Measurements from ENCODE around the gene EDRF1. TPM values are rescaled to one million over a fixed set of nuclear protein-coding genes. Genes with fewer than 3 reads are reported as not detected.

EDRF1 gene
- total RNA-seq, 1 donor from 2014 or later = 23.2 TPM

DNA sequence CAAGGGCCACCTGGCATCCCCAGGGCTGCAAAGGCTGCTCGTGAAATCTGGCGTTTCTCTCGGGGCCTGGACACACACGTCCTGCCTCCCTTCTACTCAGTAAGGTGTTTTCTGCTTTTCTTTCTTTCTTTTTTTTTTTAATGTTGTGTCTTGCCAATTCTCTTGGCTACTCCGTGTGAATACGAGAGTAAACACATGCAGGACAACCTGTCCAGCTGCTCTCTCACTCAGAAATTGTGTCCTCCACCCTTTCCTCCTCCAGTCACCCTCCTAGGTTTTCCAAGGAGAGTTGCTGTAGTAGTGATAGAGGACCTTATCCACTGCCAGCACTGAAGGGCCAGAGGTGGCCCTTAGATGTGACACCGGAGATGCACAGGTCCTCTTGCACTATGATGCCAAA is 35.7 kb upstream of the EDRF1 start:
- Mint-ChIP-seq H3K4me1 (ENCODE audit: unreplicated experiment) (no peaks in the 10 kb centered on the region), H3K4me3 (ENCODE audit: unreplicated experiment) (no peak overlapping the region), H3K36me3 (ENCODE audit: unreplicated experiment) (no peaks in the 10 kb centered on the region), H3K27me3 (ENCODE audit: unreplicated experiment) (peaks cover 22% of the 10 kb centered on the region), H3K27ac (ENCODE audit: unreplicated experiment) (no peak overlapping the region), H3K9me3 (ENCODE audit: unreplicated experiment) (no peaks in the 10 kb centered on the region)
- no peak for DNase-seq (ENCODE audit: extremely low spot score, unreplicated experiment)
- TF ChIP-seq, protein P1, sequence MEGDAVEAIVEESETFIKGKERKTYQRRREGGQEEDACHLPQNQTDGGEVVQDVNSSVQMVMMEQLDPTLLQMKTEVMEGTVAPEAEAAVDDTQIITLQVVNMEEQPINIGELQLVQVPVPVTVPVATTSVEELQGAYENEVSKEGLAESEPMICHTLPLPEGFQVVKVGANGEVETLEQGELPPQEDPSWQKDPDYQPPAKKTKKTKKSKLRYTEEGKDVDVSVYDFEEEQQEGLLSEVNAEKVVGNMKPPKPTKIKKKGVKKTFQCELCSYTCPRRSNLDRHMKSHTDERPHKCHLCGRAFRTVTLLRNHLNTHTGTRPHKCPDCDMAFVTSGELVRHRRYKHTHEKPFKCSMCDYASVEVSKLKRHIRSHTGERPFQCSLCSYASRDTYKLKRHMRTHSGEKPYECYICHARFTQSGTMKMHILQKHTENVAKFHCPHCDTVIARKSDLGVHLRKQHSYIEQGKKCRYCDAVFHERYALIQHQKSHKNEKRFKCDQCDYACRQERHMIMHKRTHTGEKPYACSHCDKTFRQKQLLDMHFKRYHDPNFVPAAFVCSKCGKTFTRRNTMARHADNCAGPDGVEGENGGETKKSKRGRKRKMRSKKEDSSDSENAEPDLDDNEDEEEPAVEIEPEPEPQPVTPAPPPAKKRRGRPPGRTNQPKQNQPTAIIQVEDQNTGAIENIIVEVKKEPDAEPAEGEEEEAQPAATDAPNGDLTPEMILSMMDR (IDR thresholded peaks at IDR 0.05) = no peak

DNA sequence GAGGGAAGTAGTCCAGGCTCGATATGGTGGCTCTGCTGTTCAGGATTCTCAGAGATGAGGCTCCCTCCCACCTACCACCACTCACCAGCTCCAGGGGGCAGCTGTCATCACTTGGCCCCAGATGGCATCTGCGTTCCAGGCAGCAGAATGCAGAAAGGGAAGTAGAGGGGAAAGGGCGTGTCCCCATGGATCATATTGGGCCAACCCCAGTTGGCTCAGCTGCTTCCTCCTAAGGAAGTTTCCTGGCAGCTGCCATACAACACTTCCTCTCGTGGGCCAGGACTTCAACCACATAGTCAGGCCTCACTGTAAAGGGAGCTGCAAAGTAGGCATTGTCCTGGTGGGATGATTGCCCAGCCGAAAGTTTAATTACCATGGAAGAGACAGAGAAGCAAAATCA is 34.9 kb upstream of the EDRF1 start:
- no peak for DNase-seq (ENCODE audit: extremely low spot score, unreplicated experiment)
- no peaks in the 10 kb centered on the region for H3K9me3 Mint-ChIP-seq (ENCODE audit: unreplicated experiment)
- no peak overlapping the region for H3K27ac Mint-ChIP-seq (ENCODE audit: unreplicated experiment)
- H3K27me3 Mint-ChIP-seq (ENCODE audit: unreplicated experiment) = peaks cover 30% of the 10 kb centered on the region
- TF ChIP-seq, protein P1 (IDR thresholded peaks at IDR 0.05) = no peak
- no peaks in the 10 kb centered on the region for H3K36me3 Mint-ChIP-seq (ENCODE audit: unreplicated experiment)
- no peak overlapping the region for H3K4me3 Mint-ChIP-seq (ENCODE audit: unreplicated experiment)
- no peaks in the 10 kb centered on the region for H3K4me1 Mint-ChIP-seq (ENCODE audit: unreplicated experiment)

DNA sequence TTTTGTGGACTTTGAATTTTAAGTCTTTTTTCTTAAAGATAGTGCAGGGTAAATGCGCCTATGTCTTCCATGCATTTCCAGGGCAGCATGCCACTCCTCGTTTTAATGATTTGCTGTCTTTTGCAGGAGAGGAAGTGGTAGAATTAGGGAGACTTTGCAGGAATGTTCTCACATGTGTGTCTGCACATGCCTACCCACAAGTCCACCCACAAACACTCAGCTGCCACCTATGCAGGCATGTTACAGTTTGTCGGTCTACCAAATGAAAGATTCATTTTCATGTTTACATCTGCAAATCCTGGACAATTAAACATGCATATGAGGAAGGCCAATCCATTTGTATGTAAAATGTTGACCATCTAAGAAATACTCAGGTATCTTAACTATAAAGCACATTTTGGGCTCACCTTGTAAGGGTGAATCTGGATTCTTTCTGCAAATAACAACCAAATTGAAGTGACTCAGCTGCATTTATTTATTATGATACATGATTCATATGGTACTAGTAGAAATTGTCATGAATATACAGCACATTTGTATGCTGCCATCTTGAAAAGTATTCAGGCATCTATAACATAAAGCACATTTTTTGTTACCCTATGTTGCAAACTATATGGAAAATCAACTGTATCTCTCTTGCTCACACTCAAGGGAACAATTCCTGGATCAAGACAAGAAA is 31.9 kb upstream of the EDRF1 start:
- peaks cover 35% of the 10 kb centered on the region for H3K27me3 Mint-ChIP-seq (ENCODE audit: unreplicated experiment)
- no peaks in the 10 kb centered on the region for H3K4me1 Mint-ChIP-seq (ENCODE audit: unreplicated experiment)
- H3K9me3 Mint-ChIP-seq (ENCODE audit: unreplicated experiment) = no peaks in the 10 kb centered on the region
- H3K4me3 Mint-ChIP-seq (ENCODE audit: unreplicated experiment) = no peak overlapping the region
- no peaks in the 10 kb centered on the region for H3K36me3 Mint-ChIP-seq (ENCODE audit: unreplicated experiment)
- DNase-seq (ENCODE audit: extremely low spot score, unreplicated experiment) = no peak
- no peak overlapping the region for H3K27ac Mint-ChIP-seq (ENCODE audit: unreplicated experiment)
- TF ChIP-seq, protein P1 (IDR thresholded peaks at IDR 0.05) = no peak

DNA sequence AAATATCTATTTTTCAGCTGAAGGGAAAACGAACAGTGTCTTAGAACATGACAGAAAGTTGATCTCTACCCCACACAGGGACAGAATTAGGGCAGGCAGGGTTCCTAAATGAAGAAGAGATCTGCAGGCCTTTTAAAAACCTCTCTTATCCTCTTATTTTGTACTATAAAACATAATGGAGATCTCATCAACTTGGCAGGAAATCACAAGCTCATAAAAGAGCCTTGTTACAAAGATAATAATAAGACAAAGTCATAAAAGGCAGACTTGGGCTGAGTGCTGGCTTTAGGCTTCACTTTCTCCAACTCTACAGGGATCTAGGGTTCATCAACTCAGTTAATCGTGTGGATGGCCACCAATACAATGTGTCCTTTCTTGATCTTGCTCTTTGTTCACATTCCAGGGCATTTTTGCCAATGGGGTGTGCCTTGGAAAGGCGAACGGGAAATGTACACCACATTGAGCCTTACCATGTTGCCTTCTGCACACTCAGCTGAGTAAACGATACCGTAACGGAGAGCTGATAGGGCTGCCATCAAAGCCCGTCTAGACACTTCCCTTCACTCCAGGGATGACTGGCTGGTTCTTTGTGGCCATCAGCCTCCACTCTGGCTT is 29.4 kb upstream of the EDRF1 start:
- Mint-ChIP-seq H3K4me1 (ENCODE audit: unreplicated experiment) (no peaks in the 10 kb centered on the region), H3K27me3 (ENCODE audit: unreplicated experiment) (peaks cover 31% of the 10 kb centered on the region), H3K9me3 (ENCODE audit: unreplicated experiment) (no peaks in the 10 kb centered on the region), H3K4me3 (ENCODE audit: unreplicated experiment) (no peak overlapping the region), H3K27ac (ENCODE audit: unreplicated experiment) (no peak overlapping the region), H3K36me3 (ENCODE audit: unreplicated experiment) (no peaks in the 10 kb centered on the region)
- no peak for DNase-seq (ENCODE audit: extremely low spot score, unreplicated experiment)
- TF ChIP-seq, protein P1 (IDR thresholded peaks at IDR 0.05) = no peak

DNA sequence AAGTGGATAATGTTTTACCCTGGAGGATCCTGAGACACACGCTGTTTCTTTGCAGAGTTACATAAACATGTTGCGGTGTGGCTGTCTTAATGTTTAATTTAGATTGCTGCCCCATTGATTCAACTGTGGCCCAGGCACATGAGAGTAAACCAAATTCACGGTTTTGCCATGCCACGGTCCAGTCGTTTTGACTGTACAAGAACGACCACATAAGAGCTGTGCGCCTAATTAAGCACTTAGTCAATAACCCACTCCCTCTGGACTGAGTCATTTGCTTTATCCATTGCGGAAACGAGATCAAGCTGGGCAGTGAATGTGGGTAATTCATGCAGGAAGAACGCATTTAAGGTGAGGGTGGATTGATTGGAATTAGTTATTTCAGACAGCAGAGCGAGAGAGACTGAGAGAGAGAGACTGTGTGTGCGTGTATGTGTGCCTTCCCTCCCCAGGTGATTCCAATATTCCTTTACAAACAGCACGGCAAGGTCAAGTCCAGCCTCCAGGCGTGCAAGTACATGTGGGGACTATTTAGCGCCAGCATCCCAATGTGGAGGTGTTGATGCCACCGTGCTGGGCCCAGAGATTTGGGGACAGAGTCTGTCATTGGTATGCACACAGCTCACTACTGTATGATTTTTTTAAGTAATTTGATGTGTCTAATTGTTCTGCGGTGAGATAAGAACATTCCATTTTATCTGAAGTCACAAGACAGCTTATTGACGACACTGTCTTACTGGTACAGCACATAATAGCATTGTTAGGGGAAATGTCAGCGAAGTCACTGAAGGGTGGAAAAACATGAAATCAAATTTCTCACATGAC is 28.1 kb upstream of the EDRF1 start:
- no peaks in the 10 kb centered on the region for H3K9me3 Mint-ChIP-seq (ENCODE audit: unreplicated experiment)
- no peak for DNase-seq (ENCODE audit: extremely low spot score, unreplicated experiment)
- H3K27ac Mint-ChIP-seq (ENCODE audit: unreplicated experiment) = no peak overlapping the region
- H3K4me1 Mint-ChIP-seq (ENCODE audit: unreplicated experiment) = no peaks in the 10 kb centered on the region
- H3K4me3 Mint-ChIP-seq (ENCODE audit: unreplicated experiment) = no peak overlapping the region
- peaks cover 33% of the 10 kb centered on the region for H3K27me3 Mint-ChIP-seq (ENCODE audit: unreplicated experiment)
- TF ChIP-seq, protein P1 (IDR thresholded peaks at IDR 0.05) = no peak
- no peaks in the 10 kb centered on the region for H3K36me3 Mint-ChIP-seq (ENCODE audit: unreplicated experiment)
